Stimulated activated CD8-positive, alpha-beta memory T cell treated with anti-CD3 and anti-CD28 coated beads, Interleukin-15, amount 100 ng/mL, for 48 hours (primary cell): ENCODE measurements around the gene PTPRO.
"Not testable (repeated sequence)": the region's sequence is repeated elsewhere in the genome, so short reads cannot be mapped to it uniquely, and the experiment has no call there.

Experiments used
- DNase-seq, 2 donors: peaks; one replicate each; pipeline ENCODE4 v3.0.0-alpha.2; 2020; ENCODE audit warnings: low read depth in 2 of 2

The PTPRO gene

GRCh38 chr12:15602051-15602672 lies 279.9 kb downstream of the PTPRO start:
- no peak for DNase-seq

GRCh38 chr12:15603474-15604085 lies 281.3 kb downstream of the PTPRO start:
- DNase-seq = no peak

GRCh38 chr12:15605881-15606590 lies 283.7 kb downstream of the PTPRO start:
- no peak for DNase-seq

GRCh38 chr12:15608406-15608805 lies 286.1 kb downstream of the PTPRO start:
- no peak for DNase-seq

GRCh38 chr12:15608941-15609340 lies 286.6 kb downstream of the PTPRO start:
- DNase-seq = no peak

GRCh38 chr12:15613981-15614380 lies 291.7 kb downstream of the PTPRO start:
- no peak for DNase-seq

- not testable (repeated sequence) for DNase-seq
Measured at GRCh38 chr12:15616495-15616894, 294.2 kb downstream of the PTPRO start.

GRCh38 chr12:15620741-15621539 lies 298.6 kb downstream of the PTPRO start:
- no peak for DNase-seq

- no peak for DNase-seq
Measured at GRCh38 chr12:15625075-15625474, 302.8 kb downstream of the PTPRO start.

- DNase-seq = no peak
Measured at GRCh38 chr12:15627995-15628945, 306.0 kb downstream of the PTPRO start.

GRCh38 chr12:15629108-15629507 lies 306.8 kb downstream of the PTPRO start:
- DNase-seq = no peak

- DNase-seq = no peak
Measured at GRCh38 chr12:15629761-15630160, 307.5 kb downstream of the PTPRO start.

GRCh38 chr12:15631007-15631715 lies 308.9 kb downstream of the PTPRO start:
- DNase-seq = no peak

GRCh38 chr12:15632708-15633107 lies 310.4 kb downstream of the PTPRO start:
- DNase-seq = no peak

GRCh38 chr12:15633201-15633600 lies 310.9 kb downstream of the PTPRO start:
- DNase-seq = no peak

- no peak for DNase-seq
Measured at GRCh38 chr12:15634010-15634683, 311.8 kb downstream of the PTPRO start.

GRCh38 chr12:15636060-15636890 lies 314.0 kb downstream of the PTPRO start:
- DNase-seq = no peak

GRCh38 chr12:15638231-15638630 lies 315.9 kb downstream of the PTPRO start:
- DNase-seq = no peak

- DNase-seq = no peak
Measured at GRCh38 chr12:15644700-15645099, 322.4 kb downstream of the PTPRO start.
